Measurements from ENCODE around the gene ITPRIP.

ITPRIP gene

DNA sequence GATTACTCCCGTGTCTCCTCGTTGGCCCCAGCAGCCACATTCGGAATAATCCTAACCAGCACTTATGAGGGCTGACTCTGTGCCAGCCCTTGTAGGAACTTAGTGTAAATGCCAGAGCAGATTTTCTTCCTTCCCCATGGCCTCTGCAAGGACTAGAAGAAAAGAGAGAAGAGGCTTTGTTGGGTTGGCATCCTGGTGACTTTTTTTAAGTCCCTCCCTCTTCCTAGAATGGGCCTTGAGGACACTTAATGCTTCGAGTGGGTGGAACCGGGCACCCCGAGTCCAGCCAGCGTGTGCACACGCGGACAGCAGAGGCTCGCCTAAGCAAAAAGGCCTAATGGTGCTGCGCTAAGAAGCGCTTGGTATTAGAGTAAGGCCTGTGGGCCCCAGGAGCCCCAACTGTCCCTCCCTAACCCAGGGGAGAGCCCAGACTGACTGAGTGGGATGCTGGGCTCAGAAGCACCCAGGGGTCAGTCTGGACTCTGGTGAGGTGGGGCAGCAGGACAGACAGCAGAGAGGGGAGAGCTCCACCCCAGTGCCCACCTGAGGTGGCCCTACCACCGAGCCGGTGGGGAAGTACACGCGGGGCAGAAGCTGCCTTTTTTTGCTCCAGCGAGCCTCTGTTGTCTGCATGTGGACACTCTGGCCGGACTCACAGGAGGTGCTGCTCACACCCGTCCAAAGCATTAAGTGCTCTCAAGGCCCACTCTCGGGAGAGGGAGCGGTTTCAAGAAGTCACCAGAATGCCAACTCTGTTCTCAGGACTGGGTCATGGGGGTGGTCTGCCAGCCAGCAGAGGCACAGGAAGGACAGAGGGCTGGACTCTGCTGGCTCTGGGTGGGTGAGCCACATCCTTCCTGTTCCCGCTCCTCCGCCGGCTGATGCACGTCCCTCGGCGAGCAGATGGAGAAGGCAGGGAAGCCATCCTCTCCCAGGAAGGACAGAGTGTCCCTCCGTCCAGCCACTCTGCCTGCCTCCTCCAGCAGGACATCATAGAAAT, 12.5 kb downstream of the ITPRIP start:
- no peak for DNase-seq (ENCODE audit: low read depth)

DNA sequence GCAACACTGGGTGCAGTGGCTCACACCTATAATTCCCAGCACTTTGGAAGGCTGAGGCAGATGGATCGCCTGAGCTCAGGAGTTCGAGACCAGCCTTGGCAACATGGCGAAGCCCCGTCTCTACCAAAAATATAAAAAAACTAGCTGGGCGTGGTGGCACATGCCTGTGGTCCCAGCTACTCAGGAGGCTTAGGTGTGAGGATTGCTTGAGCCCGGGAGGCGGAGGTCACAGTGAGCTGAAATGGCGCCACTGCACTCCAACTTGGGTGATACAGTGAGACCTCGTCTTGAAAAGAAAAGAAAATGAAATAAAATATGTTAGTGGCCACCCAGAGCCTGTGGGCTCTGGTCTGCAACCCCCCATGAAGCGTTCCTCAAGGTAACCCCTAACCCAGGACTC, 13.3 kb downstream of the ITPRIP start:
- DNase-seq (ENCODE audit: low read depth): no peak

DNA sequence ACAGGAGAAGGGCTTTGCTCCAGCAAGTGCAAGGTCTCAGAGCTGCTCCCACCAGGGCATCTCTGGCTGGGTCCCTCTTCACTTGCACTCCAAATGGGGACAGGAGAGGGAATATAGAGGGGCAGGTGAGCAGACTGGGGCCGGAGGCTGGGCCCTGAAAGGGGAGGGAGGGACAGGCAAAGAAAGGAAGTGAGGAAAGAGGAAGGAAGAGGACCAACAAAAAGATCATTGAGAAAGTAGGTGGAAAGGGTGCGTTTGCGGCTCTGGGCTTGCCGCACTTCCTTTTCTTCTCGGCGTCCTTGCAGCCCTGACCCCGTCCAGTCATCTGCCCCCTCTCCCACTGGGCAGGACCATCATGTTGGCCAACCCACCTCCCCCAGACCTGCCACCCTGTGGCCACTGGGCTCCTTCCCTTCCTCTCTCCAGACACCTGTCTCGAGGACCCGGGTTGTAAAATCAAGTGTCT, 14.0 kb downstream of the ITPRIP start:
- DNase-seq (ENCODE audit: low read depth): no peak

DNA sequence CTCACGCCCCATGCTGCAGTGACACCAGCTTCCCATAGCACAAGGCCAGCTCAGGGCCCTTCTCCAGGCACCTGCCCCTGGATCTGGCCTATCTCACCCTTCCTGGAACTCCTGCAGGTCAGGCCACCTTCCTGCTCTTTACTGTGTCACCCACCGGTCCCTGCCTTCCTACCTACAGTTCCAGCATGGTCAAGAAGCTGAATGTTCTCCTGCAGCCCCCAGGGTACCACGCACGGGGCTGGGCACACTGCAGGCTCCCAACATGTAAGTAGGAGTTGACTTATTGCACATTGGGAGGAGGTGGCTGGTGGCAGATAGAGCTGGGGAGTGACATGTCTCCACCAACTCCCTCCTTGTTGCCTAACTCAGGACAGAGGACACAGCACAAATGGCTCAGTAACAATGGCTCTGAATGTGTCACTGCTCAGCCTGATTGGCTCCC, 14.5 kb downstream of the ITPRIP start:
- DNase-seq (ENCODE audit: low read depth): no peak

DNA sequence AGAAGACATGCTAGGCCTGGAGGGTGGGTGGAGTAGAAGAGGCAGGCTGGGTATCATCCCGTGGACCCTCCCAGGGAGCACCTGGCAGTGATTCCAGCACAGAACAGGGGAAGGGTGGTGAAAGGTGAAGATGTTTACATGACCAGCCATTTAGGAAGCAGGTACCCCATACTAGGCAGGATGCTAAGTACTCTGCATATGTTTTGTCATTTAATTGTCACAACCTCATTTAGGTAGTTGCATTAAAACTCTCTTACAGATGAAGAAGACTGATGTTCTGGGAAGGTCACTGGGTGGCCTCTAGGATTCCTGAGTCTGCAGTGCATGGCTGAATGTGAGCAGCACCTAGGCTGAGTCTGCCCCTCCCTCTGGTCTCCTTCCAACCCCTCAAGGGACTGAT, 15.2 kb downstream of the ITPRIP start:
- no peak for DNase-seq (ENCODE audit: low read depth)

DNA sequence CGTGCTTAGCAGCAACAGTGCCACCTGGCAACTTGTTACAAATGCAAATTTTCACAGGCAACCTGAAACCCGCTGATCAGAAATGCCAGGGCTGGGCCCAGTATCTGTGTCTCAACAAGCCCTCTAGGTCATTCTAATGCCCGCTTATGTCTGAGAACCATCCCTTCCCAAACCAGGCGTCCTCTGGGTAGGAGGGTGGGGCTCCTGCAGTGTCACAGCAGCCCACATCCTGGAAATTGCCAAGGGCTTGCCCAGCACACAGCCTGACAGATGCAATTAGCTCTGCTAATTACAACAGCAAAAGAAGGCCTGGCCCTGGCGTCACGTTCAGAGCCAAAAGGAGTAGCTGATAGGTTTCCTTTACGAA, 15.9 kb downstream of the ITPRIP start:
- DNase-seq (ENCODE audit: low read depth): no peak

DNA sequence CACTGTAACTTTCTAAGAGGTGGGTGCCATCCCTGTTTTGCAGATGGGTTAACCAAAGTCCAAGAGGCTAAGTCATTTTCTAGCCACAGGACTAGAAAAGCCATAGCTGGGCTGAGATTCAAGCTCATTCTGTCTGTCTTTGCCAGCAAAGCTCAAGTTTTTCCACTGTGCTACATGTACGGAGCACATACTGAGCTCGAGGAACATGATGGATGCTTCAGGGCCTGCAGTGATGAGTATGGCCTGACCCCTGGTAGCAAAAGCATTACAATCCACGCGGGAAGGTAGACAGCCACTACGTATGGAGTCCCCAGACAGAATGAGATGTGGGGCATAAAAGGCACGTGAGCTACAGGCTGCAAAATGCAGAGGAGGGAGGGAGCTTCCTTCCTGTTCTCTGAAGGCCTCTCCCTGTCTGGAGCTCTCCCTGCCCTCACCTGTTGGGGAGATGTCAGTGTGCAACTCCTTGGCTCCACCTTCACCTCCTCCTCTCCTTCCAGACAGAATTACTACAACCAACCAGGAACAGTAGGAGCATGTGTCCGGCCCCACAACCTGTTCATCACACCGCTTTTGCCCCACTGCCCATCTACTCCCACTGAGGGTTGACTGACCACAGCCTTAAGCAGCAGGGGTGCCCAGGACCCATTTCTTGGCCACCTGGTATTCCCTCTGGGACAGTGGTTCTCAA, 16.4 kb downstream of the ITPRIP start:
- no peak for DNase-seq (ENCODE audit: low read depth)

DNA sequence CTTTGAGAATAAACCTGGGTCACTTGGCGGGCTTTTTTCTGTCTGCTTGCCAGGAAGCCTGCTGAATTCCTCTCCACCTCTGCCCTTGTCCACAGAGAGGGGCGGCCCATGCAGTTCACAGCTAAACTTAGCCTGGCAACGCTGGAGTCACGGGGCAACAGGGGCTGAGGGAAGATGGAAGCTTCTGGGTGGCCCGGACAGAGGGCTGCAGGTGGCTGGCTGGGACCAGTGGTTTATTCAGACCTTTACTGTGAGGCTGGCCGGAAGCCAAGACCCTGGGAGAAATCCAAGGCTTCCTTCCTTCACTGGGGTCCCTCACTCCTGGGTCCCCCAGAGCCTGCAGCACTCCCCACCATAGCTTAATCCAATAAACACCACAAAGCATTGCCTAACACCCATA, 17.0 kb downstream of the ITPRIP start:
- no peak for DNase-seq (ENCODE audit: low read depth)

DNA sequence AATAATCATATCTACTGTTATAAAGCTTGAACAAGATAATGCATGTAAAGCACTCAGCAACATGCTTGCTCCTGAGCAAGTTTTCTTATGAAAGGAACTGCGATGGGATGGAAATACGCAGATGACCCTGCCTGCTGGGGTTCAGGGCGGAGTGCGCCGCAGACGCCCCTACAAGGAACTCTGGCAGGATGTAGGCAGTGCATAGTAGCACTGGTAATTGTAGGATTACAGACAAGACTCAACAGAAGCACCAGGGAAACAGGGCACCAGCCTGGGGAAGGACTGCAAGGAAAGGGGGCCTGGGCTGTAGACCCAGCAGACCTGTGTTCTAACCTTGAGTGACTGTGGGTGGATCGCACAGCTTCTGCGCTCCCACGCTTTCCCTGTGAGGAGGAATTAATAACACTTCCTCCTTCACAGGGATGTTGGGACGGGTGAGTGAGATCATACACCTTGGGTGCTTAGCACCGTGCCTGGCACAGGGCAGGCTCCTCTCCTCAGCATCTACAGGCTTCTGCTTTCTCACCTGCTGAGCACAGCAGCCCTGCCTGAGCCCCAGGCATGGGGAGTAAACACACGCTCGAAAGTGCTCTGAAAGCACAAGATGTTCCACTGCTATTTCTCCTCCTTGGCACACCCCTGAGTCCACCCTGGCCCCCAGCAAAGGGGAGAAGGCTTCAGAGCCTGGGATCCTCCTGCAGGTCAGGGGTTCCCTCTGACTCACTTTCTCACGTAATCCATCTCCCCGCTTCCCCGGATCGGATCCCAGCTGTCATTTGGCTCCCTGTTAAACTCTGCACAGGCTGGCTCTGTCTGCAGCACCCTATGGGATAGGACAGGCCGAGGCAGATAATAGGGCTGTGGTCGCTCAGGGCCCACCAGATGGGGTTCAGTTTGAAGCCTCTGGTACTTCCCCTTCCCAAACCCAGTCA, 19.2 kb downstream of the ITPRIP start:
- DNase-seq (ENCODE audit: low read depth): no peak

DNA sequence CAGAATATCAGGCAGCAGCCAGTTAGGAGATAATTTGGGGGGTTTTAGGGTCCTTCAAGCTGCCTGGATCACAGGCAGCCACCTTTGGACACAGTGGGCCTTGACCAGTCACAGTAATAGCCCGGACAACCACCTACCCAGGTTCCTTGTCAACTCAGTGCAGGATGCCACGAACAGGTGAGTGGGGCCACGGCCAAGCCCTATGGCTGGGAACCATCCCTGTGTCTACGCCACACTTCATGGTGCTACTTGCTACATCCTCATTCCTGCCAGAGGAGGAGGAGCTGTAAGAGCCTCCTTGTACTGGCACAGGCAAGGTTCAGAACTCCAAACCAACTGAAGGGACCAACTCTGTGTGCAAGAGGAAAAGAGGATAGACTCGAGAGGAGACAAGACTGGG, 19.9 kb downstream of the ITPRIP start:
- DNase-seq (ENCODE audit: low read depth): no peak

DNA sequence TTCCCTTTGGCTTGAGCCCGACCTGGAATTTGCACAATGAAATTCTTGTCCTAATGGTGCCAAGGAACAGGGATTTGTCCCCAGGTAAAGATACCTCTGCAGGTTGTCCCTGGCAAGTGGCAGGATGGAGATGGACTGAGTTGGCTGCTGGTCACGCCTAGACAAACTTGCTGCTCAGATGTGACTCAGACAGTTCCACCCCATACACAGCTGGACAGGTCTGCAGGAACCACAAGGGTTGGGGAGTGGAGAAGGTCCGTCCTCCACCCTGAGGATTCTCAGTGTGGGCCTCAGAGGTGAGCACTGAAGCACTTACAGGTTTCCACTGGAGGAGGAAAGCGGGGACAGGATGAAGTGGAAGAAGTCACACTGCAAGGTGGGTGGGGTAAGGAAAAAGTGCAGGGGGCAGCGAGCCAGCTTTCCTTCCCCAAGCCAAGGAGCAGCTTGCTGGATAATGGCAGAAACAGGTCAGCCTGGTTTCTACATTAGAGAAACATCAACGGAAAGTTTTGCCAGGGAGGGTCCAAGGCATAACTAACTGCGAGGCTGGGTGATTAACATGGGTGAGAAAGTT, 20.5 kb downstream of the ITPRIP start:
- no peak for DNase-seq (ENCODE audit: low read depth)

DNA sequence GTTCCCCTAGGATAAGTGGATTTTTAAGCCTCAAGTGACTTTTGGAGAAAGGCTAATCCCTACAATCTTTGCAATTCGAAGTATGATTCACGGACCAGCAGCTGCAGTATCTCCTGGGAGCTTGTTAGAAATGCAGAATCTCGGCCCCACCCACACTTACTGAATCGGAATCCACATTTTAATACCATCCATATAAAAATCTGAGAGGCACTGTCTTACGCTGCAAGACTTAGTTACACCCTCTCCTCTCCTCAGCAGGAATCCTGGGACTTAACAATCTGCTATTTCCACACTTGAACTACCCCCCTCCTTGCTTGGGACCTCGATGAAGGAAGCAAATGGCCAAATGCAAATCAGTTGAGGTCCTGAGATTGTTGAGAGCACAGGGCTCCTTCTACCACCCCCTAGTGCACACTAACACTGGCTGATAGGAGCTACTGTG, 21.0 kb downstream of the ITPRIP start:
- no peak for DNase-seq (ENCODE audit: low read depth)

DNA sequence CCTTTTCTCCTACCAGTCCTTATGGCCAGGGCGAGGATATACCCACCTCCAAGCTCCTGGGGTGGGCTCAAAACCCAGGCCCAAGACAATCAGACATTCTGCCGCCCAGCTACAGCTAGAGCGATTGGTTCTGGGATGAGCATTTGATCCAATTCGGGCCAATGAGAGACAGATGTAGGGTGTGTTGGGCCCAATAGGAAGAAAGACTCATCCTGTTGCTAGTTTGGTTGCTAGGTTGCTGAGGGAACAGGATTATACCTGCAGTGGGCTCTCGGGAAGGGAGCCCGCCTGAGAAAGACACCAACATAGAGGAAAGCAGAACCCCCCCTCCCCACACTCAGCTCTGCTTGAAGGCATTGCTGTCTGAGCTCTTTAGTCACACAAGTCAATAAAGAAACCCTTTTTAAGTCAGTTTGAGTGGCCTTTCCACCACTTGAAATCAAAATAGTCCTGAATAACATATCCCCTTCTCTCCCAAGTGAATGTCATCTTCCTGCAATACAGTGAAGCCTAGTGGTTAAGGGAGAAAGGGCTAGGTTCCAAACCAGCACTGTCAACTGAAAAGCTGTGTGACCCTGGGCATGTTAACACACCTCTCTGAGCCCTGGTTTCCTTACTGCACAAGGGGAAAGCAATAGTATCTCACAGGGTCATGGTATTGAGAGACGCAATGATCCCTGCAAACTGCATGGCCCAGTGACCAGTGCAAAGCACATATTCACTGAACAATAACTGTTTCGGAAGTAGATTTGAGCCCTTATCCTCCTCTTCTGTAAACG, 21.8 kb downstream of the ITPRIP start:
- no peak for DNase-seq (ENCODE audit: low read depth)

DNA sequence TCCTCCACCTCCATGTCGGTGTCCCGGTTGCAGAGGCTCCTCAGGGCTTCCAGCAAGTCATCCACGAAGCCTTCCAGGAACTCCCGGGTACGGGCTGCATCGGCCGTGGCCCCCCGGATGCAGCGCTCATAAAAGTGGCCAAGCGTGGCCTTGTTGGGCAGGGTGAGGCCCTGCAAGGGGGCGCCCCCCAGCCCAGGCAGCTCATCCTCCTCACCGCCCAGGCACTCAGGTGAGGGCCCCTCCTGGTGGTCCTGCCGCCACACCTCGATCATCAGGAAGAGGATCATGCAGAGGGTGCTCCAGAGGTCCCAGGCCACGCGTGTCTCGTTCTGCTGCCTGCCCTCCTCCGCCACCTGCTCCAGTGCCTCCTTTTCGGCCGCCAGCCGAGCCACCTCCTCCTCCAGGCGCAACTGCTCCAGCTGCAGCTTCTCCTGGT, 22.8 kb downstream of the ITPRIP start:
- DNase-seq (ENCODE audit: low read depth): no peak

DNA sequence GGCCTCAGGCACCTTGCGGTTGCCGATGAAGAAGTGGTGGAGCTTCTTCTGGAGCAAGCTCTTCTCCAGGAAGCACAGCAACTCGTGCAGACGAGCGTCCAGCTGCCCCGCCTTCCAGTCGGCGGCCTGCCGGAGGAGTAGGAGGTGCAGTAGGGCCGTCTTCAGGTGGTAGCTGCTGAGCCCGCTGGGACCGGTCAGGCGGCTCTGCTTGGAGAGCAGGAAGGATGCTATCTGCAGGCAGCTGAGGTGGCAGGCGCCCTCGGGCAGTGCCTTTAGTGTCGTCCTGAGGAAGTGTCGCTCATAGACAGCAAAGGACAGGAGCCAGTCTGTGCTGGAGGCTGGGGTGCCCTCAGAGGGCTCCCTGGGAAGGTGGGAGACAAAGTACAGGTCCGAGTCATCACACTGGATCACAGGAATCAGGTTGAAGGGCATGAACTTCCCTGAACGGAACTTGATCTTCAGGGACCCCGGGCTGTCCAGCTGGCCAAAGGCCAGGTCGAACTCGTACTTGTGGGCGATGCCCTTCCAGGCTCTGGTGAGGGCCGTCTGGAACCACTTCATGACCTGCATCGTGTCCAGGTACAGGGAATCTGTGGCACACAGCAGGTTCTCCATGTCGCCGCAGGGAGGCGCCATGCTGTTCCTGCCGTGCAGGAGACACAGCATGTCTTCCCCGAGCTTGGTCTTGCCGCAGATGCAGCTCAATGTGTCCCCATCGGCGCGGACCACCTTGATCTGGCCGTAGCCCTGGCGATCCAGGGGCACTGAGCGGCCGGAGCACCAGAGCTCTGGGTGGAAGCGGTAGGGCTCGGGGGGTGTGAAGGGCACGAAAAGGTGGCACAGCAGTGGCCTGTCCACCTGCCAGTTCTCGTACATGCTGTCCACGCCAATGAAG, 23.4 kb downstream of the ITPRIP start:
- no peak for DNase-seq (ENCODE audit: low read depth)

DNA sequence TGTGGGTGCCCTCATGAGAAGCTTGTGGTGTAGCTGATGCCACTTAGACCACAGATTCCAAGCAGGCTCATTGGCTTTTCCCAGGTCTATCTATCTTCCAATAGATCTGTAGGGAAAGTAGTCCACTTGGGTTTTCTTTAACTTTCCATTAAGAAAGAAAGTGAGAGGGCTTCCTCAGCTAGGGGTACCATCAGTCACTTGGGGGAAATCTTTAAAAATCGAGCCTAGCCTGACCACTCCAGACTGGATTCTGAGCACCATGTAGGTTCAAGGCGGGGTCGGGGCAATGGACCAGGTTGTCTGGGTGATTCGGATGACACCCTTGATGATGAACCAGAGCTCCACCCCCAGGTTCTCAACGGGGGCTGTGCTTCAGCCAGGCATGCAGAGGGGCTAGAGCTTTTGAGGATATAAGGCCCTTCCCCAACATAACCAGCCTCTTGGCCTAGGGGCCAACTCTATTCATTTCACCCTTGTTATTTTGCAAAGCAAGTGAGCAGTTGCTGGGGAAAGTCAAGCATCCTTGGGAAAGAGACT, 27.0 kb downstream of the ITPRIP start:
- DNase-seq (ENCODE audit: low read depth): no peak

DNA sequence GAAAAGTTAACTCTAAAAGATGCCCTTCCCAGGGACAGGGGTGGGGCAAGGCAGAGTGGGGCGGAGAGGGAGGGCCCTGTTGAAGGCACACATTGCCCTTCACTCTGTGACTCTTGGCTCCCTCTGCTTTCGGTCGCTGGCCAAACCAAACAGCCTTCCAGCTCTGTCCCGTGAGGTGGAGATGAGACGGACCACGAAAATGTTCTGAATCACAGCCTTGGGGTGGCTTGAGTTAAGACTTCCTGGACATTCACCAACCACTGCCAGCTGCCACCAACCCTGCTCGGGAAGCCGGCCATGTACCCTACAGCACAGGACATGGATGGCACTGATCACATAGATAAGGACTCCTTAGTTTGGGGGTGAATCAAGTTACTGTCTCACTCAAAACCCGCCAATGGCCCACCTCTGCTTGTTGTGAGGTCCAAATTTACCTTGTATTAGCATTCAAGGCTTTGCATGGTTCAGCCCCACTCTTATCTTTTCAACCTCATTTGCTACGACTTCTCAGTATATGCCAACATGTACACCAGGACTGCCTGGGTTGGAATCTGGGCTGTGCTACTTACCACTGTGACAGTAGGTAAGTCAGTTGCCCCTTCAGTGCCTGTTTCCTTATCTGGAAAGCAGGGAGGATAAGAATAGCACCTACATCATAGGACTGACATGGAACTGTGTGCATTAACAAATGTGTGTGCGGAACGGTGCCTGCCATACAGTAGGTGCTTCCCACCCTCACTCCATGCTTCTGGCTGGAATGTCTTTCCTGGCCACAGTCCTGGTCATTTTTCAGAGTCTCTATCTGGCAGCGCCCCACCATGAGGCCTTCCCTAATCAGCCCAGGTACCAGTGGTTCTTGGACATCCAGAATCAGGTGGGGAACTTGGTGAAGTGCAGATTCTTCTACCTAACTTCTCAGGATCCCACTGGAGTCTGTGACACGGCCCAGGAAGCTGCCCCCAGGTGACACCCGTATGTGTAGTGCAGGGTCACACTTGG, 28.0 kb downstream of the ITPRIP start:
- DNase-seq (ENCODE audit: low read depth): no peak

DNA sequence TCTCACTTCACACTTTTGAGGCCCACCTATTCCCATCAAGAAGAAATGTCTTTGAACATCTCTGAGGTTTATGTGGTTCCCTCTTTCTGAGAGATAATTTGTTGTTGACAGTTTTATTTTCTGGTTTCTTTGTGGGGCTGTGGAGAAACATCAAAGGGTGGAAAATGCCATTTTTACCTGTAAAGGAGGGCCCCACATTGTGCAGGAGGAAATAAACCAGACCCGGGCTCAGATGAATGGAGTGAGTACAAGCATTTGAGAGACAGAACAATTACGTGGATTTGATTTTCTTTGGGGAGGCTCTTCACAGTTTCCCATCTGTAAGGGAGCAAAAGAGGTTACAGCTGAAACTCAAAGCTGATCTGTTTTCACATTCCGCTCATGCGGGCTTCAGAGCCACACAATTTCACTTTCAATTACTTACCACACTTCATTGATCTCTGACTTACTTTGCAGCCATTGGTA, 29.8 kb downstream of the ITPRIP start:
- no peak for DNase-seq (ENCODE audit: low read depth)

Data from stimulated activated CD8-positive, alpha-beta memory T cell treated with anti-CD3 and anti-CD28 coated beads, Interleukin-15, amount 100 ng/mL, for 24 hours (primary cell).